Iris pigment epithelial cell (primary cell): ENCODE data around the gene MROH7.
A peak's percentile ranks its signal among the peaks of the same experiment; 100 is the strongest.

Source experiments
- DNase-seq: peaks from one replicate; pipeline ENCODE4 v3.0.0-alpha.2; 2011; ENCODE audit warnings: low read depth

The MROH7 gene

GRCh38 chr1:54742282-54742681, 100.7 kb downstream of the MROH7 start:
- peak; percentile 37 for DNase-seq

GRCh38 chr1:54743416-54744226, 102.0 kb downstream of the MROH7 start:
- DNase-seq, result no peak

- no peak for DNase-seq
These were observed 103.1 kb downstream of the MROH7 start for GRCh38 chr1:54744696-54745095.

GRCh38 chr1:54745274-54745673, 103.7 kb downstream of the MROH7 start:
- no peak for DNase-seq

- DNase-seq, result no peak
These were observed 104.3 kb downstream of the MROH7 start for GRCh38 chr1:54745864-54746263.

GRCh38 chr1:54748094-54748835, 106.7 kb downstream of the MROH7 start:
- DNase-seq, result no peak

GRCh38 chr1:54750596-54750995, 109.0 kb downstream of the MROH7 start:
- no peak for DNase-seq

GRCh38 chr1:54751426-54751825, 109.8 kb downstream of the MROH7 start:
- DNase-seq, result no peak

- DNase-seq, result no peak
These were observed 112.5 kb downstream of the MROH7 start for GRCh38 chr1:54754045-54754444.

- no peak for DNase-seq
These were observed 113.1 kb downstream of the MROH7 start for GRCh38 chr1:54754486-54755285.

- no peak for DNase-seq
These were observed 116.2 kb downstream of the MROH7 start for GRCh38 chr1:54757833-54758232.

GRCh38 chr1:54758678-54759348, 117.2 kb downstream of the MROH7 start:
- DNase-seq, result no peak
